ENCODE measurements around the gene ZNF768.

The ZNF768 gene

DNA sequence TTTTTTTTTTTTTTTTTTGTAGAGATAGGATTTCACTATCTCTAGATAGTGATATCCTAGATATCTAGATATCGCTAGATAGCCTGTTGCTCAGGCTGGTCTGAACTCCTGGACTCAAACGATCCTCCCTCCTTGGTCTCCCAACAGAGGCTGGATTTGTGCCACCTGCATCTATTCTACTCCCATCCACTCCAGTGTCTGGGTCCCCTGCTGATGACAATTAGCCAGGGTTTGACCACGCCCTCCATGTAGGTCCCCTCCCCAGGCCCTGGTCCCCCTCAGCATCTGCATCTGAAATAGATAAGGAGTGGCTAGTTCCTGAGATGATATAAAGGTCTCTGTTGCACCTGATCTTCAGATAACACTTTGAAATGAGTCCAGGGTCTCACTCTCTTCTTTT is 42.9 kb upstream of the ZNF768 start:
- TF ChIP-seq, protein P1, sequence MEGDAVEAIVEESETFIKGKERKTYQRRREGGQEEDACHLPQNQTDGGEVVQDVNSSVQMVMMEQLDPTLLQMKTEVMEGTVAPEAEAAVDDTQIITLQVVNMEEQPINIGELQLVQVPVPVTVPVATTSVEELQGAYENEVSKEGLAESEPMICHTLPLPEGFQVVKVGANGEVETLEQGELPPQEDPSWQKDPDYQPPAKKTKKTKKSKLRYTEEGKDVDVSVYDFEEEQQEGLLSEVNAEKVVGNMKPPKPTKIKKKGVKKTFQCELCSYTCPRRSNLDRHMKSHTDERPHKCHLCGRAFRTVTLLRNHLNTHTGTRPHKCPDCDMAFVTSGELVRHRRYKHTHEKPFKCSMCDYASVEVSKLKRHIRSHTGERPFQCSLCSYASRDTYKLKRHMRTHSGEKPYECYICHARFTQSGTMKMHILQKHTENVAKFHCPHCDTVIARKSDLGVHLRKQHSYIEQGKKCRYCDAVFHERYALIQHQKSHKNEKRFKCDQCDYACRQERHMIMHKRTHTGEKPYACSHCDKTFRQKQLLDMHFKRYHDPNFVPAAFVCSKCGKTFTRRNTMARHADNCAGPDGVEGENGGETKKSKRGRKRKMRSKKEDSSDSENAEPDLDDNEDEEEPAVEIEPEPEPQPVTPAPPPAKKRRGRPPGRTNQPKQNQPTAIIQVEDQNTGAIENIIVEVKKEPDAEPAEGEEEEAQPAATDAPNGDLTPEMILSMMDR (IDR thresholded peaks at IDR 0.05; ENCODE audit: low read depth, low read length, missing control alignments), result no peak

DNA sequence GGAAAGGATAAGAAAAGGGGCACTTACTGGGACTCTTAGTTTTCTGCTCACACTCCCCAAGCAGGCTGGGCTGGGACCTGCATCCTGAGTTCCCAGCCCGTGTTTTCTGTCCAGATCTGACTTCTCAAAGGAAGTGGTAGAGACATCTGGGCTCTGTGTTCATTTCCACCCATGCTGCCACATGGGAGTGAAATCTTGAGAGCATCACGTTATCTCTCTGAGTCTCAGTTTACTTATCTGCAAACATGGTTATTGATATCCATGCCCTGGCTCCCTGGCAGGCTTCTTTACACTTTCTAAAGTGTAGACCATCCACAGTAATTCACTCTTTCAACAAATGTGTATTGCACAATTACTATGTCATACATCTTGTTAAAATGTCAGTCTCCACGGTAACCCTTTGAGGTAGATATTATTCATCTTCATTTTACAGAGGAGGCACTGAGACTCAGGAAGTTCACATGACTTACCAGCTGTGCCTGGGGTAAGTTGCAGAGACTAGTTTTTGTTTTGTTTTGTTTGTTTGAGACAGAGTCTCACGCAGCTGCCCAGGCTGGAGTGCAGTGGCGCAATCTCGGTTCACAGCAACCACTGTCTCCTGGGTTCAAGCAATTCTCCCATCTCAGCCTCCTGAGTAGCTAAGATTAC is 41.7 kb upstream of the ZNF768 start:
- in situ Hi-C loops (cut with HindIII; ENCODE audit: low sequenced_read_pairs), result no loop called here
- H3K4me3 ChIP-seq (ENCODE audit: low read depth, low read length), result no peak overlapping the region
- no peak for DNase-seq (ENCODE audit: low read depth)
- TF ChIP-seq, protein P1 (IDR thresholded peaks at IDR 0.05; ENCODE audit: low read depth, low read length, missing control alignments), result no peak

More for the DNA sequence above, 42.9 kb upstream of the ZNF768 start:
- in situ Hi-C loops (cut with HindIII; ENCODE audit: low sequenced_read_pairs), result no loop called here
- no peak overlapping the region for H3K4me3 ChIP-seq (ENCODE audit: low read depth, low read length)
- DNase-seq (ENCODE audit: low read depth), result no peak

DNA sequence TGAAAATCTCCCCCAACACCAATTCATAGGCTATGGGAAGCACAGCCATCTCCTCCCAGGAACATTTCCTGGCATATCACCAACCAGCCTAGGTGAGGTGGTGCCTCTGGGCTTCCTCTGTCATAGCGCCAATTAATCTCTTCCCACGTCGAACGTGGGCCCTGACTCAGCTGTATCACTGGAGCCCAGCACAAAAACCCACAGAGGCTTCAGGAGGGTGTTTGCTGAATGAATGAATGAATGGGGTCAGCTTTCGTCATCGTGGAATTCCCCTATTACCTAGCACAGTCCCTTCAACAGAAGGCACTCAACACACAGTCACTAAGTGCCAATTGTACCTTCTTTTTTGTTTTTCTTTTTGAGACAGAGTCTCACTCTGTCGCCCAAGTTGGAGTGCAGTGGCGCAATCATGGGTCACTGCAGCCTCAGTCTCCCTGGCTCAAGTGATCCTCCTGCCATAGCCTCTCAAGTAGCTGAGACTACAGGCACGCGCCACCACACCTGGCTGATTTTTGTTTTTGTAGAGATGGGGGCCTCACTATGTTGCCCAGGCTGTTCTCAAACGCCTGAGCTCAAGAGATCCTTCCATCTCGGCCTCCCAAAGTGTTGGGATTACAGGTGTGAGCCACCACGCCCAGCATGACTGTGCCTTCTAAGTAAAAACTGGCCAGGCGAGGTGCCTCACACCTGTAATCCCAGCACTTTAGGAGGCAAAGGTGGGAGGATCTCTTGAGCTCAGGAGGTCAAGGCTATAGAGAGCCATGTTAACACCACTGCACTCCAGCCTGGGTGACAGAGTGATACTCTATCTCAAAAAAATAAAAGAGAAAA is 41.0 kb upstream of the ZNF768 start:
- in situ Hi-C loops (cut with HindIII; ENCODE audit: low sequenced_read_pairs), result no loop called here
- no peak overlapping the region for H3K4me3 ChIP-seq (ENCODE audit: low read depth, low read length)
- TF ChIP-seq, protein P1 (IDR thresholded peaks at IDR 0.05; ENCODE audit: low read depth, low read length, missing control alignments), result no peak
- DNase-seq (ENCODE audit: low read depth), result no peak

DNA sequence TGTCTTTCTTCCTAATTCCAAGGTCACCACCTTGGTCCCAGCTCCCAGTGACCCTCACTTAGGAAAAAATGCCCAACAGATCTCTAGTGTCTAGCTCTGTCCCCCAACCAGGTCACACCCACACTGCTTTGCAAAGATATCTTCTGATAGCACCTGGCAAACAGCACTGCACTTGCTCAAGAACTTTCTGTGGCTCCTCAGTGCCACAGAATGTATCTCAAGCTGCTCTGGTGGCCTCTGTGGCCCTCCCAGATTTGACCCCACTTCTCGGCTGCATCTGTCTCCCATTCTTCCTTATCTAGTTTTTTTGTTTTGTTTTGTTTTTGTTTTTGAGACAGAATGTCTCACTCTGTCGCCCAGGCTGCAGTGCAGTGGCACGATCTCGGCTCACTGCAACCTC is 40.2 kb upstream of the ZNF768 start:
- no peak overlapping the region for H3K4me3 ChIP-seq (ENCODE audit: low read depth, low read length)
- TF ChIP-seq, protein P1 (IDR thresholded peaks at IDR 0.05; ENCODE audit: low read depth, low read length, missing control alignments), result no peak
- no peak for DNase-seq (ENCODE audit: low read depth)
- in situ Hi-C loops (cut with HindIII; ENCODE audit: low sequenced_read_pairs), result no loop called here

DNA sequence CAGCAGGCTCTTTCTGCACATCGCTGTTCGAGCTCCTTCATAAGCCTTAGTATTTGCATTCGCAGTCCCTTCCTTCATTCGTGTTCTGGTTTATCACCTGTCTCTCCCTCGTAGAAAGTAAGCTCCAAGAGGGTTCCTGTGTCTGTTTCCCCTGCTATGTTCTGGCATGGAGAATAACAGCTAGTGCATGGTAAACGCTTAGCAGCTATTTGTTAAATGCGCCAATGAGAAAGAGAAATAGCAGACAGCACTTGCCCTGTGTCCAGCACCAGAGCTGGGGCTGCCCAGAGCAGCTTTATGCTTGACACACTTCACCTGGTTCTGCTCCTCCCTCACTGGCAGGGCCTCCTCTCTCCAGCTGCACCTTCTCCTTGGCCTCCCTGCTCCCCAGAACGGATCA is 39.6 kb upstream of the ZNF768 start:
- DNase-seq (ENCODE audit: low read depth), result no peak
- in situ Hi-C loops (cut with HindIII; ENCODE audit: low sequenced_read_pairs), result no loop called here
- no peak overlapping the region for H3K4me3 ChIP-seq (ENCODE audit: low read depth, low read length)
- TF ChIP-seq, protein P1 (IDR thresholded peaks at IDR 0.05; ENCODE audit: low read depth, low read length, missing control alignments), result no peak

DNA sequence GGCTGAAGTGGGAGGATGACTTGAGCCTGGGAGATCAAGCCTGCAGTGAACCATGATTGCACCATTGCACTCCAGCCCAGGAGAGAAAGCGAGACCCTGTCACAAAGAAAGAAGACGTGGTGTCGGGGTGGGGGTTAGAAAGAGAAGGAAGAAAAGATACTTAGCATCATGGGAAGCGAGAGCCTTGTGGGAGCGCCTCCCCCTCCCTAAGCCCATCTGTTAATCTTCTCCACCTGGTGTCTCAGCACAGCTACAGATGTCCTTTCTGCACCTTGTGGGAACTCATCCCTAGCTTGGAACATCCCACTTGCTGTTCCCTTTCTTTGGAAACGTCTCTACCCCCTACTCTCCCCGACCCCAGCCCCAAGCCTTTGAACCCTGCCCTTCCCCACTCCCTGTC is 39.2 kb upstream of the ZNF768 start:
- in situ Hi-C loops (cut with HindIII; ENCODE audit: low sequenced_read_pairs), result no loop called here
- TF ChIP-seq, protein P1 (IDR thresholded peaks at IDR 0.05; ENCODE audit: low read depth, low read length, missing control alignments), result no peak
- H3K4me3 ChIP-seq (ENCODE audit: low read depth, low read length), result no peak overlapping the region
- DNase-seq (ENCODE audit: low read depth), result no peak

Data from astrocyte of the cerebellum (primary cell).